GM06990 (cell line): Measurements from ENCODE around the gene TRPV2.

ENCODE experiments used
- DNase-seq: peaks from one replicate; pipeline ENCODE4 v3.0.0-alpha.2; 2011; ENCODE audit not compliant: insufficient read length; ENCODE audit errors: extremely low read depth
- H3K27me3 ChIP-seq: replicated peaks from 2 replicates; pipeline ENCODE4 v1.6.0; 2011; ENCODE audit warnings: low read length; ENCODE audit not compliant: control insufficient read depth, insufficient read depth
- H3K36me3 ChIP-seq: 2 replicates; pipeline ENCODE4 v1.5.1; 2011; ENCODE audit warnings: low read length; ENCODE audit not compliant: control insufficient read depth, insufficient read depth
- H3K4me3 ChIP-seq: replicated peaks from 2 replicates; pipeline ENCODE4 v1.5.1; 2011; ENCODE audit warnings: low read depth, mild to moderate bottlenecking, control low read depth, low read length
- TF ChIP-seq, protein P1 (sequence below): IDR thresholded peaks from 2 replicates; pipeline ENCODE4 v1.5.1; 2011; ENCODE audit warnings: low read length, control low read depth, mild to moderate bottlenecking, inconsistent platforms; ENCODE audit not compliant: insufficient read depth, poor library complexity, severe bottlenecking

TRPV2 gene

DNA sequence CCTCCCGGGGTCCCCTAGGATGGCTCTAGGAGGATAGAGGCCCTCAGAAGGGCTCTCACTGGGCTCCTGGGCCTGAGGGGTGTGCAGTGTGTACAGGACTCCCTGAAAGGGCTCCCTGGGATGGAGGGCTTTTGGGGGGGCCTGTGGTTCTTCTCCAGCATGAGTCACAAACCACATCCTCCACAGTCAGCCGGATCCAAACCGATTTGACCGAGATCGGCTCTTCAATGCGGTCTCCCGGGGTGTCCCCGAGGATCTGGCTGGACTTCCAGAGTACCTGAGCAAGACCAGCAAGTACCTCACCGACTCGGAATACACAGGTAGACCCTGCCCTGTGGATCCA lies 4.5 kb downstream of the TRPV2 start:
- DNase-seq: peak; percentile 56
- H3K4me3 ChIP-seq: peak overlapping the region; percentile 47
- peaks cover 36% of the 10 kb centered on the region for H3K36me3 ChIP-seq
- TF ChIP-seq, protein P1, sequence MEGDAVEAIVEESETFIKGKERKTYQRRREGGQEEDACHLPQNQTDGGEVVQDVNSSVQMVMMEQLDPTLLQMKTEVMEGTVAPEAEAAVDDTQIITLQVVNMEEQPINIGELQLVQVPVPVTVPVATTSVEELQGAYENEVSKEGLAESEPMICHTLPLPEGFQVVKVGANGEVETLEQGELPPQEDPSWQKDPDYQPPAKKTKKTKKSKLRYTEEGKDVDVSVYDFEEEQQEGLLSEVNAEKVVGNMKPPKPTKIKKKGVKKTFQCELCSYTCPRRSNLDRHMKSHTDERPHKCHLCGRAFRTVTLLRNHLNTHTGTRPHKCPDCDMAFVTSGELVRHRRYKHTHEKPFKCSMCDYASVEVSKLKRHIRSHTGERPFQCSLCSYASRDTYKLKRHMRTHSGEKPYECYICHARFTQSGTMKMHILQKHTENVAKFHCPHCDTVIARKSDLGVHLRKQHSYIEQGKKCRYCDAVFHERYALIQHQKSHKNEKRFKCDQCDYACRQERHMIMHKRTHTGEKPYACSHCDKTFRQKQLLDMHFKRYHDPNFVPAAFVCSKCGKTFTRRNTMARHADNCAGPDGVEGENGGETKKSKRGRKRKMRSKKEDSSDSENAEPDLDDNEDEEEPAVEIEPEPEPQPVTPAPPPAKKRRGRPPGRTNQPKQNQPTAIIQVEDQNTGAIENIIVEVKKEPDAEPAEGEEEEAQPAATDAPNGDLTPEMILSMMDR: no peak
- H3K27me3 ChIP-seq: no peaks in the 10 kb centered on the region

GRCh38 chr17:16422416-16422815 lies 7.0 kb downstream of the TRPV2 start:
- TF ChIP-seq, protein P1: no peak
- DNase-seq: no peak
- Histone ChIP-seq H3K4me3 (no peak overlapping the region), H3K36me3 (peaks cover 53% of the 10 kb centered on the region), H3K27me3 (no peaks in the 10 kb centered on the region)

DNA sequence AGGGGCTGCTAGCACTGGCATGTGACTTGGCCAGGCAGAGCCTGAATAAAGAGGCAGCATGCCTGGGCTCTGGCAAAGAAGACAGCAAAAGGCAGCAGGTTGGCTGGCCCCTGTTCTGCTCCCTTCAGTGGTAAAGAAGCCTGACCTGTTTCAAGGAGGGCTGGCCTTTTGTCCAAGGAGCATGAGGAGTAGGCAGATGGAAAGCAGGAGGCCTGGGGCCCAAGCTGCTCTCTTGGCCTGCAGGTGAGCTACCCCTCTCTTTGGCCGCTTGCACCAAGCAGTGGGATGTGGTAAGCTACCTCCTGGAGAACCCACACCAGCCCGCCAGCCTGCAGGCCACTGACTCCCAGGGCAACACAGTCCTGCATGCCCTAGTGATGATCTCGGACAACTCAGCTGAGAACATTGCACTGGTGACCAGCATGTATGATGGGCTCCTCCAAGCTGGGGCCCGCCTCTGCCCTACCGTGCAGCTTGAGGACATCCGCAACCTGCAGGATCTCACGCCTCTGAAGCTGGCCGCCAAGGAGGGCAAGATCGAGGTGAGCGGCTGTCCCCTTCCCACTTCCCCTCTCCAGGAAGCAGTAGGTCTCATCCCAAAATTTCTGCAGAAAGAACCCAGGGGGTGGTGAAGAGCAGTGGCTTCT lies 8.0 kb downstream of the TRPV2 start:
- DNase-seq: no peak
- peaks cover 50% of the 10 kb centered on the region for H3K36me3 ChIP-seq
- TF ChIP-seq, protein P1: no peak
- H3K4me3 ChIP-seq: no peak overlapping the region
- H3K27me3 ChIP-seq: no peaks in the 10 kb centered on the region

DNA sequence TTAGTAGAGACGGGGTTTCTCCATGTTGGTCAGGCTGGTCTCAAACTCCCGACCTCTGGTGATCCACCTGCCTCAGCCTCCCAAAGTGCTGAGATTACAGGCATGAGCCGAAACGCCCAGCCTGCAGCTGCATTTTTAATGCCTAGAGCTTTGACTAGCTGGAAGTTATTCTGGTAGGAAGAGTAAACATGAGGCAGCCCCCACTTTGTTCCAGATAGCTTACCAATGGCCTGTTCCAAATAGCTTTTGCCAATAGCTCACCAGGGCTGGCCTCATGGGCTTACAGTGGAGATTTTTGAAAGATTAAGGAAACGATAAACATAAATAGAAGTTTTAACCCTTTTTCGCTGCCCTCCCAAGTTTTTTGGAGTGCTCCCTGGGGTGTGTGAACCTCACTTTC lies 9.8 kb downstream of the TRPV2 start:
- TF ChIP-seq, protein P1: no peak
- H3K4me3 ChIP-seq: no peak overlapping the region
- H3K36me3 ChIP-seq: peaks cover 47% of the 10 kb centered on the region
- no peak for DNase-seq
- H3K27me3 ChIP-seq: no peaks in the 10 kb centered on the region

DNA sequence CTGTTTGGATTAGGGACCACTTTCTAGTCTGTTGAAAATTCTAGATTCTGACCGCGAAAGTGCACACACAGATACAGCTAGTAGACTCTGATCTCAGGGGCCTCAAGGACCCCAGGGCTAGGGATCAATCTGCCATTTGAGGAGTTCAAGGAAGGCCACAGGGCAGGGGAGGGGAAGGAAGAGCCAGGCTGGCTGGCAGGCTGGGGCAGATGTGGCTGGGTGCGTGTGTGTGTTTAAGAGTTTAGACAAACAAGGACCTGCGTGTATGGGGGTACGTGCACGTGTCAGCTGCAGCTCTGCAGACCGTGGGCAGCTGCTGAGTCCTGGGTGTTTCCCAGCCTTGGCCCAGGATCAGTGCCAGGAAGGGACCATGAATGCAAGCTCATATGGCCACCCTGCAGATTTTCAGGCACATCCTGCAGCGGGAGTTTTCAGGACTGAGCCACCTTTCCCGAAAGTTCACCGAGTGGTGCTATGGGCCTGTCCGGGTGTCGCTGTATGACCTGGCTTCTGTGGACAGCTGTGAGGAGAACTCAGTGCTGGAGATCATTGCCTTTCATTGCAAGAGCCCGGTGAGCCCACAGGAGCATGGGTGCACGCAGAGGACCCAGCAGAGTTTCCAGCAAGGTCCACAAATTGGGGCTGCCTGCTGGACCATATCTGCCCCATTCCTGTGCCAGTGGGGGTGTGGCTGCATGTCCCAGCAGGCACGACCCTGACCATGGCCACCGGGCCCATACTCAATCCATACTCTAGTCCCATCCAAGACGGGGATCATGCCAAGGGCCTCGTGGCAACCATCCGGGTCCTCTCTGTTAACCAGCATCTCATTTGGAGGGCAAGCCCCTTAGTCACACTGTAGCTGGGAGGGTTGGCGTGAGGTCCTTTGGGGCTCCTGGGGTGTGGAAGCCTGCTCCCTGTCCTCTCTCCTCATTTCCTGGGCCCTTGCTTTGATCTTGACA lies 10.6 kb downstream of the TRPV2 start:
- TF ChIP-seq, protein P1: no peak
- H3K36me3 ChIP-seq: peaks cover 45% of the 10 kb centered on the region
- no peaks in the 10 kb centered on the region for H3K27me3 ChIP-seq
- no peak for DNase-seq
- H3K4me3 ChIP-seq: no peak overlapping the region
